SU-DHL-6 (cell line): ENCODE measurements around the gene KCND3.

Experiments used
- CTCF ChIP-seq: fragments of 200-600 bp; sonication (generic); IDR thresholded peaks from one replicate; pipeline ENCODE4 v1.5.1; 2017; ENCODE audit warnings: antibody characterized with exemption, mild to moderate bottlenecking, low read length, moderate library complexity; ENCODE audit not compliant: insufficient read depth, poor library complexity, severe bottlenecking
- EZH2phosphoT487 ChIP-seq: fragments of 200-600 bp; sonication (generic), shearing (Covaris generic); conservative IDR thresholded peaks from 2 replicates; pipeline ENCODE4 v1.6.1; 2018; ENCODE audit warnings: mild to moderate bottlenecking, antibody characterized with exemption, low read length, moderate library complexity, mixed read lengths

- TF ChIP-seq EZH2phosphoT487, result no peak
- TF ChIP-seq CTCF, result no peak
Observed at GRCh38 chr1:111953797-111954196, 35.7 kb downstream of the KCND3 start.
